Activated CD4-positive, alpha-beta T cell treated with anti-CD3 and anti-CD28 coated beads, Interleukin-2, amount 10 ng/mL, durations not matched to agents 7 days and 5 days (primary cell): ENCODE measurements around the gene UTP20. TPM values are rescaled to one million over a fixed set of nuclear protein-coding genes. Genes with fewer than 3 reads are reported as not detected.

Source experiments
- CTCF ChIA-PET: fragments of 350-600 bp; sonication (Branson Sonifier 250); formaldehyde crosslinking; loops from one replicate; lab custom pipeline; 2021; ENCODE audit warnings: antibody characterized with exemption; lab: Charles Lee
- POLR2A ChIA-PET: fragments of 350-600 bp; sonication (Branson Sonifier 250); formaldehyde crosslinking; loops from one replicate; lab custom pipeline; 2021; ENCODE audit warnings: antibody characterized with exemption; lab: Charles Lee
- DNase-seq: peaks from one replicate; pipeline ENCODE4 v3.0.0-alpha.2; 2020
- H3K27ac Mint-ChIP-seq: one replicate; pipeline ENCODE4 v1.8.0; 2021; ENCODE audit warnings: mild to moderate bottlenecking, moderate library complexity, mixed read lengths
- H3K27me3 Mint-ChIP-seq: one replicate; pipeline ENCODE4 v1.8.0; 2021; ENCODE audit warnings: mixed read lengths
- H3K36me3 Mint-ChIP-seq: one replicate; pipeline ENCODE4 v1.8.0; 2021; ENCODE audit warnings: low read depth, mixed read lengths
- H3K4me1 Mint-ChIP-seq: one replicate; pipeline ENCODE4 v1.8.0; 2021; ENCODE audit warnings: mixed read lengths
- H3K4me3 Mint-ChIP-seq: one replicate; pipeline ENCODE4 v1.8.0; 2021; ENCODE audit warnings: mild to moderate bottlenecking, moderate library complexity, mixed read lengths
- H3K9me3 Mint-ChIP-seq: one replicate; pipeline ENCODE4 v1.8.0; 2021; ENCODE audit warnings: mixed read lengths
- total RNA-seq, 2 experiments: library from RNA; stranded (reverse); gene quantifications; one replicate each; pipeline ENCODE4 v1.2.3, GENCODE V29; 2021

Gene UTP20
- total RNA-seq: 10 to 100 TPM; 14.7 to 15.9 TPM

DNA sequence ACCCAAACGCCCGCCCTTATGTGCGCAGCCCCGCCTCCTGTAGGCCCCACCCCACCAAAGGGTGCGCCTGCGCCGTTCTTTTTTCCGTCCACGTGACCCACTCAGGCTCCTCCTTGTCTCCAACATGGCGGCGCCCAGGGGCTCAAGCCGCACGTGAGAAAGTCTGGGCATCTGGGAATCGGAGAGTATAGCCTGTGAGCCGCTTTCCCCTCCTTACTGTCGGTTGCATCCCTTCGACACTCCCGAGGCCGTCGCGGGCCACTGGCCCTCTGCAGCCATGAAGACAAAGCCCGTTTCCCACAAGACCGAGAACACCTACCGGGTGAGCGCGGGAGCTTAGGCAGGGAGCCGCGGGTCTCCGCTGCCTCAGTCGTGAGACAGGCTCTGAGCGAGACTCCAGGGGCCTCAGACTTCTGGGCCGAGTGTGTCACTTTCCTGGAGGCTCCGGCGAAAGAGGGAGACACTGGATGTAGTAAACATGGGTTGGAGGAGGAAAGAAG, at the start of gene UTP20:
Gene UTP20 (plus strand): TSS at position 100 of the 500 bp plus-strand sequence. CDS start 178 bp downstream, at position 278.
- ChIA-PET CTCF (no interaction called here), POLR2A (no interaction called here)
- peaks cover 19% of the 10 kb centered on the region for H3K27me3 Mint-ChIP-seq
- peak; percentile 93 for DNase-seq
- H3K4me1 Mint-ChIP-seq: peaks cover 14% of the 10 kb centered on the region
- H3K36me3 Mint-ChIP-seq: peaks cover 6% of the 10 kb centered on the region
- H3K9me3 Mint-ChIP-seq: no peaks in the 10 kb centered on the region
- peak within 1 kb of the TSS; percentile 79 for H3K27ac Mint-ChIP-seq
- peak within 1 kb of the TSS; percentile 94 for H3K4me3 Mint-ChIP-seq

DNA sequence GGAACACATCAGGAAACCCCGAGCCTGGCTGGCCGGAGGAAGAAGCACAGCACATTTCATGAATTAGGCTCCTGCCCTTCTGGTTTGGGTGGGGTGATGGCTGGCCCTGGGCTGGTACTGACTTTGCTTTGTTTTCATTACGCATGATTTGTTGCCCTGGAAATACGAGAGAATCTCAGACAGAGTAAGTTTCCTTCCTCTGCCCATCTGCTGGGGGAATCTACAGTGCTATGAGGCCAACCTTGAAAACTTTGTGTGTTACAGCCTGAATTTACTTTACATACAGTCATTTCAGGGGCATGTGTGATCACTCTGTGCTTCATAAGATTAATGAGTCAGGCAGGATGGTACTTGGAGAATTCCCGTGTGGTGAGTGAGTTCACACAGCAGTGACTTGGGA, 49.4 kb upstream of the UTP20 start:
- ChIA-PET POLR2A (no interaction called here), CTCF (no interaction called here)
- H3K27ac Mint-ChIP-seq: no peak overlapping the region

DNA sequence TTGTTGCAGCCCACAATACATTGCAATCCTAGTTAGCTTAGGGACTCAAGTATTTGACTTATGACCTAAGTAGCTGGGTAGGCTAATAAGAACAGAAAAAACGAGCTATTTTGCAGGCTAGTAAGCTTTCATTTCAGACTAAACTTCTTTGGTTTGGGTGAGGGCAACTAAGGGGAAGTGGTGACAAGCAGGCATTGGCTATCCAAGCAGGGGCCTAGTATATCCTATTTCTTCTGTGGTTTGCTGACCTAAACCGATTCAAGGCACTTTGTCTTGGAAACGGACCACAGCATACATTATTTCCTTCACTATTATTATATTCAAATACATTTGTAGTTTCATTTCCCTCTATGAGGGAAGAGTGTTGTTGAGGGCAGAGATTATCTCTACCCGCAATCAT, 48.3 kb upstream of the UTP20 start:
- ChIA-PET CTCF (no interaction called here), POLR2A (no interaction called here)
- H3K4me1 Mint-ChIP-seq: no peaks in the 10 kb centered on the region

More for the DNA sequence above, 49.4 kb upstream of the UTP20 start:
- Mint-ChIP-seq H3K27me3 (peaks cover 2% of the 10 kb centered on the region), H3K36me3 (no peaks in the 10 kb centered on the region), H3K4me3 (no peak overlapping the region), H3K9me3 (no peaks in the 10 kb centered on the region), H3K4me1 (no peaks in the 10 kb centered on the region)
- no peak for DNase-seq

DNA sequence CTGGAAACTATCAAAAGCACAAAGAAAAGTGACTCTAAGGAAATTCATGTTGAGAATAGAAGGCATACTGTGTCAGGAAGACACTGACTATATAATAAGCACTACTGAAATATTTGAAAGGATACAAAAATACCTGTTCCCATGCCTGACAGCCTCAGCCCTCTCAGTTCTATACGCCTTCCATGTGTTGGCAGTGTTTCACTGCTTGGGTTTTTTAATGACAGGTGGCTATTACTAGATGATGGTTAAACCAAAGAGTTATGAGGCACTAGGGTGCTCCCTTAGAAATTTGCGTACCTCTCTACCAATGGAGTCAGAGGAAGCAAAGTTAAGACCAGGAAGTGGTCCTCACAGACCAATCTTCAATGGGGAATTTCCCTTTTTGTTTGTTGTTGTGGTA, 44.2 kb upstream of the UTP20 start:
- H3K4me1 Mint-ChIP-seq: no peaks in the 10 kb centered on the region
- H3K9me3 Mint-ChIP-seq: peaks cover 3% of the 10 kb centered on the region
- H3K4me3 Mint-ChIP-seq: no peak overlapping the region
- no peak overlapping the region for H3K27ac Mint-ChIP-seq
- H3K27me3 Mint-ChIP-seq: peaks cover 2% of the 10 kb centered on the region
- no peak for DNase-seq
- POLR2A ChIA-PET: no interaction called here
- CTCF ChIA-PET: no interaction called here
- no peaks in the 10 kb centered on the region for H3K36me3 Mint-ChIP-seq

More for the DNA sequence above, 48.3 kb upstream of the UTP20 start:
- Mint-ChIP-seq H3K27me3 (peaks cover 2% of the 10 kb centered on the region), H3K36me3 (no peaks in the 10 kb centered on the region), H3K4me3 (no peak overlapping the region), H3K9me3 (no peaks in the 10 kb centered on the region), H3K27ac (no peak overlapping the region)
- DNase-seq: no peak

DNA sequence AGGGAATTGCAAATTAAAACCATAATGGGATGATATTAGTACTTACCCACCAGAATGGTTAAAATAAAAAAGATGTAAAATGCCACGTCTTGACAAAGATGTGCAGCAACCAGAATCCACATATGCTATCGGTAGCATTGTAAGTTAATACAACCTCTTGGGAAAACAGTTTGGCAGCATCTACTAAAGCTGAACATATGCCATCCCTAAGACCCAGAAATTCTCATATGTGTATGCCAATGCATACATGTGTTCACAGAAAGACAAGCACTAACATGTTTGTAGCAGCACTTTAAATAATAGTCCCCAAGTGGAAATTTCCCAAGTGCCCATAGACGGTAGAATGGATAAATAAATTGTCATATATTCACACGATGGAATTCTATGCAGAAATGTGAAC, 41.6 kb upstream of the UTP20 start:
- H3K27ac Mint-ChIP-seq: no peak overlapping the region
- no peak overlapping the region for H3K4me3 Mint-ChIP-seq
- no peak for DNase-seq
- no peaks in the 10 kb centered on the region for H3K4me1 Mint-ChIP-seq
- H3K36me3 Mint-ChIP-seq: no peaks in the 10 kb centered on the region
- H3K27me3 Mint-ChIP-seq: no peaks in the 10 kb centered on the region
- ChIA-PET CTCF (no interaction called here), POLR2A (no interaction called here)
- H3K9me3 Mint-ChIP-seq: peaks cover 3% of the 10 kb centered on the region

DNA sequence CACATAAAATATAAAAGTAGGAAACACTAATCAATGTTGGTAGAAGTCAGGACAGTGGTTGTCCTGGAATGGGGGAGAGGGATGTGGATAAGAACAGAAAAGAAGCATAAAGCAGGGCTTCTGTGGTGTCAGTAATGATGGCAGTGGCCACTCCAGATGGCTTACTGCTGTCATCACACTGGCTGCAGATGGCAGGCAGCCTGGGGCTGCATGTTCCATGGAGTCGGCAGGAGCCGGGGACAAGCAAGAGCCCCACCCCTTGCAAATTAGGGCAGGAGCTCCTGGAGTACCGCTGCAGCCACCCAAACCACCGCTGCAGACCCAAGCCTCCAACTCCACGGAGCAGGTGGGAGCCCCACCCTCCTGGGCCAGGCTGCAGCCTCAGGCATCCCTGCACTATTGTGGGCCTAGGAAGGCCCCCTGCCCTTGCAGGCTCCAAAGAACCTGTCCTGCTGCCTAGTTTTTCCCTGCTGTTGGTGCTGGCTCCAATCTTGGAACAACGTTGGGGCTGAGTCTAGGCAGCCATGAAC, 41.0 kb upstream of the UTP20 start:
- Mint-ChIP-seq H3K4me3 (no peak overlapping the region), H3K36me3 (no peaks in the 10 kb centered on the region), H3K27me3 (no peaks in the 10 kb centered on the region), H3K9me3 (peaks cover 3% of the 10 kb centered on the region), H3K27ac (no peak overlapping the region), H3K4me1 (no peaks in the 10 kb centered on the region)
- ChIA-PET POLR2A (no interaction called here), CTCF (no interaction called here)
- no peak for DNase-seq

DNA sequence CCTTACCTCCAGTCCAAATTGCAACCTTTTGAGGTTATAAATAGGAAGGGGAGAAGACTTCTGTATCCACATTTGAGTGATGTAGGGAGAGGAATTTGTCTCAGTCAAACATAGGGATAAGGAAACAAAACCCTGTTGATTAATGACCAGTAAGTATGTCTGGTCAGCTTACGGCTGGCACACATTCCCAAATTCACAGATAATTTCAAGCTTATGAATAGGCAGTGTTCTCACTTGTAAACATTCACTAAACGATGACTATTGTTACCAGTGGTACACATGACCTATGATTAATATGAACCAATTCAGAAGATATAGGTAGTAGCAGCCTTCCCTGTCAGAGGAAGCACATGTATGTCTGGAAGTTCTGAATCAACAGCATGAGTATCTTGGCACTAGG, 36.8 kb upstream of the UTP20 start:
- ChIA-PET POLR2A (no interaction called here), CTCF (no interaction called here)
- Mint-ChIP-seq H3K4me3 (no peak overlapping the region), H3K27ac (no peak overlapping the region), H3K36me3 (no peaks in the 10 kb centered on the region), H3K27me3 (no peaks in the 10 kb centered on the region), H3K9me3 (peaks cover 3% of the 10 kb centered on the region), H3K4me1 (no peaks in the 10 kb centered on the region)
- no peak for DNase-seq

DNA sequence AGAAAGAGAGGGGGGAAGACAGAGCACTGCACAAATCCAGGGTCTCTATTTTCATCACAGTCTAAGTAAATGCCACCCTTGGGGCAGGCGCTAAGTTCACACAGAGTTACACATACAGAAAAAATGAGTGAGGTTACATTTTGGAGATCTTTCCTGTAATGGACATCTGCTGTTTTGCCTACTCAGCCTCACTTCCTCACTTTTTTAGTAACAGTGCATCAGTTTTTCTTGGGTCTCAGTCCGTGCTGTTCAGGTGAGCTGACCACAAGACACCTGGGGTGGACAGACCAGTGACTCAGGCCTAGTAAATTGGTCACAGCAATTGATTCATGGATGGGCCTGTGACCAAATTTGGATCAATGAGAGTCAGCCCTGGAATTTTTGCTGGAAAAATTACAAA, 36.3 kb upstream of the UTP20 start:
- Mint-ChIP-seq H3K36me3 (no peaks in the 10 kb centered on the region), H3K27ac (no peak overlapping the region), H3K4me3 (no peak overlapping the region), H3K27me3 (no peaks in the 10 kb centered on the region), H3K9me3 (peaks cover 3% of the 10 kb centered on the region), H3K4me1 (no peaks in the 10 kb centered on the region)
- no peak for DNase-seq
- ChIA-PET POLR2A (no interaction called here), CTCF (no interaction called here)

DNA sequence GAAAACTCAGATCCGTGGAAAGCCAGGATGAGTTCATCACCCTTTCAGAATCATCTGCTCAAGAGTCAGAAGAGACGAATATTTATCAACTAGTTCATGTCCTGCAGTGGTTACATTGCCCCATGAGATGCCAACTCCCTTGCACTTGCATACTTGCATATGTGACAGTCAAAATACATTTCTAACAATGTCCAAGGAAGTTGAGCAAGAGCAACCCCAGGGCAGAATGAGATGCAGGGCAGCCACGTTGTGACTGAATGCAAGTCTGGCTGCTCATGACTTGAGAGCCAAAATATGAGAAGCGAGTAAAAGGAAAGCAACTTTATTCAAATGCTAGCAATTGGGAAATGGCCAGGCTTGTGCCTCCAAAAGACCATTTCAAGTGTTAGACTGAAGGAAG, 23.6 kb upstream of the UTP20 start:
- CTCF ChIA-PET: no interaction called here

DNA sequence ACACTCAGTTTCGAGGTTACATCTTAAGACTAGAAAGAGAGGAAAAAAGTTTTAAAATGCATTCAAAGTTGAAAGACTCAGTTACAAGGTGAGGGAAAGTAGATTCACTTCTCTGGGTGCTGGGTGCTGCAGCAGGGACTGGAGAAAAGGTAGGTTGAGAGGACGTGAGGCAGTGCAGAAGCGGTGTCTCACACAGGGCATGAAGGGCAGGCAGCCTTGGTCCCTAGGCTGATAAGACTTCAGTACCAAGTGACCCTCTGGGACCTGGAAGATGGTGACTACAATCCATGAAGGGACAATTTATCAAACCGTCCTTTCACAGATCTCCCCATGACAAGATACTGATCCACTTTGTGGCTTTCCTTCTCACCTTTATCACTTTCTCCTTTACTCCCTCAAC, 22.5 kb upstream of the UTP20 start:
- no peak overlapping the region for H3K27ac Mint-ChIP-seq
- POLR2A ChIA-PET: no interaction called here
- CTCF ChIA-PET: no interaction called here
- DNase-seq: no peak
- H3K36me3 Mint-ChIP-seq: no peaks in the 10 kb centered on the region
- H3K27me3 Mint-ChIP-seq: peaks cover 4% of the 10 kb centered on the region
- H3K9me3 Mint-ChIP-seq: no peaks in the 10 kb centered on the region
- H3K4me3 Mint-ChIP-seq: no peak overlapping the region
- no peaks in the 10 kb centered on the region for H3K4me1 Mint-ChIP-seq

More for the DNA sequence above, 23.6 kb upstream of the UTP20 start:
- Mint-ChIP-seq H3K36me3 (no peaks in the 10 kb centered on the region), H3K4me1 (no peaks in the 10 kb centered on the region), H3K27ac (no peak overlapping the region), H3K9me3 (no peaks in the 10 kb centered on the region), H3K4me3 (no peak overlapping the region), H3K27me3 (peaks cover 4% of the 10 kb centered on the region)
- POLR2A ChIA-PET: no interaction called here
- DNase-seq: no peak

DNA sequence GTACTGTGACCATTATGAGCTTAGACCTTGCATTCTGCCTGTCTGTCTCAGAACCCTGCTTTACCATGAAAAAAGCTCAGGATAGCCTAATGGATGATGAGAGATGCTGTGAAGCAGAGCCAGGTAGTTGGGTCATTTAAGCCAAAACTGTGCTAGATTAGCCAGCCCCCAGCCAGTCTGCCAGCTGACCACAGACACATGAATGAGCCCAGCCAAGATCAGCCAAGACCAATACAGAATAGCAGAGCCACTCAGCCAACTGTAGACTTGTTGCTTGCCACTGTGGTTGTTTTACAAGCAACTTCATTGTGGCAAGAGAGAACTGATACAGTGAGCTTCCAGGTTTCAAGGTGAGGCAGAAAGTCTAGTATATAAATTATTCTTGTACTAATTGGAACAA, 12.8 kb upstream of the UTP20 start:
- Mint-ChIP-seq H3K27me3 (peaks cover 29% of the 10 kb centered on the region), H3K27ac (no peak overlapping the region), H3K4me3 (no peak overlapping the region), H3K4me1 (no peaks in the 10 kb centered on the region), H3K36me3 (no peaks in the 10 kb centered on the region), H3K9me3 (no peaks in the 10 kb centered on the region)
- ChIA-PET POLR2A (no interaction called here), CTCF (interaction anchor here (0.6 kb wide), 1 partner anchor 150 kb away, joined by 3 read pairs; no protein-coding TSS in a partner anchor)
- DNase-seq: no peak

DNA sequence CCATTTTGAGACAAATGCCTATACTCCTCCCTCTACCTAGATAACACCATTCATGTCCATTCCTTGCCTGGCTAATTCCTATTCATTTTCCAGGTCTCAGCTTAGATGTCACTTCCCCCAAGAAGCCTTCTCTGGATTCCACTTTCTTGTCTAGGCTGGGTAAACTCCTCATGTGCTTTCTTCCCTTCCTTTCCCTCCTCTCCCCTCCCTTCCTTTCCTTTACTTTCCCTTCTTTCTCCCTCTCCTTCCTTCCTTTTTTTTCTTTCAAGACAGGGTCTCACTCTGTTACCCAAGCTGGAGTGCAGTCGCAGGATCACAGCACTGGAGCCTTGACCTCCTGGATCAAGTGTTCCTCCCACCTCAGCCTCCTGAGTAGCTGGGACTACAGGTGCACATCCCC, 3.5 kb upstream of the UTP20 start:
- no peak for DNase-seq

DNA sequence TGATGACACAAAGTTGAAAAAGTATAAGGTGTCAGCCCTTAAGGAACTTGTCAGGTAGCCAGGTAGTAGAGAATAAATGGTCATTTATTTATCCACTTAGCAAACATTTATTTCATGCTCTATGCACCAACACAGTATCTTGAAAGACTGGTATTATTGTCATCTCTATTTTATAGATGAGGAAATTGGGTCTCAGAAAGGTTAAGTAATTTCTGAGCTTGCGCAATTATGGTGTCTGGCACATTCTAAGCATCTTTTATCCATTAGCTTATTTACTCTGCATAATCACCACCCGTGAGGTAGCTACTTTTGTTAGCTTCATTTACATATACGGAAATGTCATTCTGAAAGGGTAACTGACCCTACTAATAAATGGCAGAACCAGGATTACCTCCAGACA, 2.5 kb upstream of the UTP20 start:
- CTCF ChIA-PET: interaction anchor here (1.1 to 1.4 kb wide), 2 partner anchors 15 to 28 kb away, joined by 4 read pairs; no protein-coding TSS in a partner anchor
- Mint-ChIP-seq H3K4me3 (no peak overlapping the region), H3K27ac (no peak overlapping the region), H3K9me3 (no peaks in the 10 kb centered on the region), H3K27me3 (peaks cover 24% of the 10 kb centered on the region), H3K36me3 (peaks cover 4% of the 10 kb centered on the region), H3K4me1 (peaks cover 12% of the 10 kb centered on the region)
- DNase-seq: no peak
- POLR2A ChIA-PET: no interaction called here

More for the DNA sequence above, 3.5 kb upstream of the UTP20 start:
- Mint-ChIP-seq H3K9me3 (no peaks in the 10 kb centered on the region), H3K27ac (no peak overlapping the region), H3K4me1 (peaks cover 9% of the 10 kb centered on the region), H3K4me3 (no peak overlapping the region), H3K36me3 (no peaks in the 10 kb centered on the region), H3K27me3 (peaks cover 28% of the 10 kb centered on the region)
- CTCF ChIA-PET: interaction anchor here (1.1 kb wide), 1 partner anchor 27 kb away, joined by 4 read pairs; no protein-coding TSS in a partner anchor
- POLR2A ChIA-PET: no interaction called here

DNA sequence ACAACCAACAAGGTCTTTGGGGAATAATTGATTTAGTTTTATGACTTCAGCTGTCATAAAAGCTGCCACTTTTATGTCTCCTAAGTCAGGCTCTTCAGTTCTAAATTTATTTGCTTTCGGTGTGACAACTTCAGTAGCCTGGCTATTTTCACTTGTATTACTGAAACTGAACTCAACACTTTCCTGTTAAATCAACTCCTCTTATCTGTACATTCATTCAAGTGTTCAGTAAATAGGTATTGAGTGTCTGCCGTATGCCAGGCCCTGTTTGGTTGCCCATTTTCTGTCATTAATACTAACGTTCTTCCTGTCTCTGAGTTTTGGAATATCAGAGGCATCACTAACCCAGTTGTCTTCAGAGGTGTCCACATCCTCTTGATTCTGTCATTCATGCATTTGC, 7.5 kb downstream of the UTP20 start:
- H3K36me3 Mint-ChIP-seq: peaks cover 24% of the 10 kb centered on the region
- no peak for DNase-seq
- no peaks in the 10 kb centered on the region for H3K9me3 Mint-ChIP-seq
- H3K27me3 Mint-ChIP-seq: no peaks in the 10 kb centered on the region
- POLR2A ChIA-PET: no interaction called here
- peaks cover 2% of the 10 kb centered on the region for H3K4me1 Mint-ChIP-seq
- H3K4me3 Mint-ChIP-seq: no peak overlapping the region
- H3K27ac Mint-ChIP-seq: no peak overlapping the region
- CTCF ChIA-PET: no interaction called here
